Sigmoid colon (tissue), 4 donors: ENCODE measurements around the gene GYPA.

Experiments used
- POLR2A ChIP-seq, 2 donors: fragments of 450-650 bp; IDR thresholded peaks; one replicate each; pipeline ENCODE4 v1.6.1; 2016; ENCODE audit warnings: antibody characterized with exemption in 2 of 2, mild to moderate bottlenecking in 2 of 2, moderate library complexity in 2 of 2
- POLR2AphosphoS5 ChIP-seq, 4 donors: sonication (generic); formaldehyde crosslinking; IDR thresholded peaks; one replicate each; pipeline ENCODE4 v1.6.1; 2017; ENCODE audit warnings: antibody characterized with exemption in 4 of 4
- TF ChIP-seq, protein P1 (sequence below), 4 experiments: fragments of 450-650 bp in 3 of 4; fragments of 200-600 bp in 1 of 4; IDR thresholded peaks; one replicate each; pipeline ENCODE4 v1.5.1; 2016 to 2019; ENCODE audit warnings: antibody characterized with exemption in 4 of 4, mild to moderate bottlenecking in 3 of 4, moderate library complexity in 2 of 4

DNA sequence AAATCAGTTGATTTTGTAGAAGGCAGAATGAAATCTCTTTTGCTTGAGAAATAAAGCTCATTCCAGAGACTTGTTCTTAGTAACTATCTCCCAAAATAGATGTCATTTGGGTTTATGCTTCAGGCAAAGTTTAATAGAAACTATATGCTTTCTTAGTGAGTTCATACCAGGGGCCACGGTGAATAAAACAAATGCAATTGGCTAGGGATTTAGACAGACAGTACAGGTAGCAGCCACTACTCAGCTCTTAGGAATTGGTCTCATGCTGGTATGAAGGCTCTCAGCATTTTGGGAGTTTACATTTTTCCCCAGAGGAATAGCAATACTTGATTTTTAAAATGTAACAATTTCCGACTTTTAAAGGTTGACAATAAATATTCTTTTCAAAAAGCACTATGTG, 27.0 kb downstream of the GYPA start:
- no peak for TF ChIP-seq POLR2AphosphoS5 (IDR thresholded peaks at IDR 0.05)
- TF ChIP-seq, protein P1, sequence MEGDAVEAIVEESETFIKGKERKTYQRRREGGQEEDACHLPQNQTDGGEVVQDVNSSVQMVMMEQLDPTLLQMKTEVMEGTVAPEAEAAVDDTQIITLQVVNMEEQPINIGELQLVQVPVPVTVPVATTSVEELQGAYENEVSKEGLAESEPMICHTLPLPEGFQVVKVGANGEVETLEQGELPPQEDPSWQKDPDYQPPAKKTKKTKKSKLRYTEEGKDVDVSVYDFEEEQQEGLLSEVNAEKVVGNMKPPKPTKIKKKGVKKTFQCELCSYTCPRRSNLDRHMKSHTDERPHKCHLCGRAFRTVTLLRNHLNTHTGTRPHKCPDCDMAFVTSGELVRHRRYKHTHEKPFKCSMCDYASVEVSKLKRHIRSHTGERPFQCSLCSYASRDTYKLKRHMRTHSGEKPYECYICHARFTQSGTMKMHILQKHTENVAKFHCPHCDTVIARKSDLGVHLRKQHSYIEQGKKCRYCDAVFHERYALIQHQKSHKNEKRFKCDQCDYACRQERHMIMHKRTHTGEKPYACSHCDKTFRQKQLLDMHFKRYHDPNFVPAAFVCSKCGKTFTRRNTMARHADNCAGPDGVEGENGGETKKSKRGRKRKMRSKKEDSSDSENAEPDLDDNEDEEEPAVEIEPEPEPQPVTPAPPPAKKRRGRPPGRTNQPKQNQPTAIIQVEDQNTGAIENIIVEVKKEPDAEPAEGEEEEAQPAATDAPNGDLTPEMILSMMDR (IDR thresholded peaks at IDR 0.05), result no peak
- TF ChIP-seq POLR2A (IDR thresholded peaks at IDR 0.05), result no peak
